ENCODE results near the gene TEP1. TPM values are rescaled to one million over a fixed set of nuclear protein-coding genes. Genes with fewer than 3 reads are reported as not detected.

Gene TEP1
- total RNA-seq, 1 experiment from 2014 or later = 16.6 TPM

GRCh38 chr14:20434701-20435581 lies 21.6 kb upstream of the TEP1 start:
- DNase-seq (ENCODE audit: low read depth) = no peak

GRCh38 chr14:20429801-20430669 lies 16.7 kb upstream of the TEP1 start:
- DNase-seq (ENCODE audit: low read depth) = no peak

- DNase-seq (ENCODE audit: low read depth) = no peak
Observed at GRCh38 chr14:20428802-20429201, 15.5 kb upstream of the TEP1 start.

GRCh38 chr14:20428010-20428365 lies 14.7 kb upstream of the TEP1 start:
- no peak for DNase-seq (ENCODE audit: low read depth)

- DNase-seq (ENCODE audit: low read depth) = peak; percentile 74
Observed at GRCh38 chr14:20427231-20428009, 14.1 kb upstream of the TEP1 start.

GRCh38 chr14:20424851-20425250 lies 11.6 kb upstream of the TEP1 start:
- no peak for DNase-seq (ENCODE audit: low read depth)

- DNase-seq (ENCODE audit: low read depth) = no peak
Observed at GRCh38 chr14:20422886-20423285, 9.6 kb upstream of the TEP1 start.

- DNase-seq (ENCODE audit: low read depth) = no peak
Observed at GRCh38 chr14:20421267-20421666, 8.0 kb upstream of the TEP1 start.

GRCh38 chr14:20419419-20419818 lies 6.1 kb upstream of the TEP1 start:
- DNase-seq (ENCODE audit: low read depth) = no peak

- DNase-seq (ENCODE audit: low read depth) = no peak
Observed at GRCh38 chr14:20418501-20418909, 5.2 kb upstream of the TEP1 start.

- DNase-seq (ENCODE audit: low read depth) = no peak
Observed at GRCh38 chr14:20417250-20418186, 4.2 kb upstream of the TEP1 start.

- no peak for DNase-seq (ENCODE audit: low read depth)
Observed at GRCh38 chr14:20416223-20416622, 2.9 kb upstream of the TEP1 start.

- DNase-seq (ENCODE audit: low read depth) = peak; percentile 67
Observed at GRCh38 chr14:20415782-20416206, 2.5 kb upstream of the TEP1 start.

GRCh38 chr14:20413744-20414082 lies 412 bp upstream of the TEP1 start:
- no peak for DNase-seq (ENCODE audit: low read depth)

- no peak for DNase-seq (ENCODE audit: low read depth)
Observed at GRCh38 chr14:20412411-20412810, 890 bp downstream of the TEP1 start.

- DNase-seq (ENCODE audit: low read depth) = peak; percentile 55
Observed at GRCh38 chr14:20409226-20409625, 4.1 kb downstream of the TEP1 start.

GRCh38 chr14:20403521-20403920 lies 9.8 kb downstream of the TEP1 start:
- DNase-seq (ENCODE audit: low read depth) = no peak

- DNase-seq (ENCODE audit: low read depth) = peak; percentile 11
Observed at GRCh38 chr14:20400965-20401593, 12.2 kb downstream of the TEP1 start.

GRCh38 chr14:20400589-20400964 lies 12.7 kb downstream of the TEP1 start:
- no peak for DNase-seq (ENCODE audit: low read depth)

GRCh38 chr14:20397511-20397910 lies 15.8 kb downstream of the TEP1 start:
- DNase-seq (ENCODE audit: low read depth) = no peak
